HG02943 (cell line): ENCODE results near the gene BRD4.
"Not testable (repeated sequence)": the region's sequence is repeated elsewhere in the genome, so short reads cannot be mapped to it uniquely, and the experiment has no call there.

Source experiments
- ATAC-seq: cut with Tn5 transposase; IDR thresholded peaks from one replicate; pipeline ENCODE4 v1.9.1; 2021; ENCODE audit warnings: mild to moderate bottlenecking, low read depth, moderate library complexity; ENCODE audit not compliant: unreplicated experiment

BRD4 gene

GRCh38 chr19:15363048-15363447, 30.7 kb upstream of the BRD4 start:
- ATAC-seq: not testable (repeated sequence)

GRCh38 chr19:15360015-15360414, 27.7 kb upstream of the BRD4 start:
- ATAC-seq: not testable (repeated sequence)

DNA sequence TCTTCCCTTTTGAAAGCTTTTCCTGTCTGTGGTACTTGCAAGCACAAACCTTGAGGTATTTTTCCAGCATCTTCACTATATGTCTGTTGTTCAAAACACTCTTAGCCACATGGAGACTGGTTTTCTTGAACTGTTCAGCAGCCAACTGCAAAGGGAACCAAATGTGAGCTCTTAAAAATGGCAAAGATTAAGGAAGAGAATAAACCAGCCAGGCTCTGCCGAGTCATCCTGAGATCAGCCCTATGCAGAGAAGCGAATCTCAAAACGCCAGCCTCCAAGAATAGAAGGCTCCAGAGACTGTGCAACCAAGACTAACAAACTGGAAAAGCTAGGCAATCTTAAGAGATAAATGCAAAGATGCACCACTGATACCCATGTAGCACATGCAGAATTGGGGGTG, 26.6 kb upstream of the BRD4 start:
- ATAC-seq: no peak

DNA sequence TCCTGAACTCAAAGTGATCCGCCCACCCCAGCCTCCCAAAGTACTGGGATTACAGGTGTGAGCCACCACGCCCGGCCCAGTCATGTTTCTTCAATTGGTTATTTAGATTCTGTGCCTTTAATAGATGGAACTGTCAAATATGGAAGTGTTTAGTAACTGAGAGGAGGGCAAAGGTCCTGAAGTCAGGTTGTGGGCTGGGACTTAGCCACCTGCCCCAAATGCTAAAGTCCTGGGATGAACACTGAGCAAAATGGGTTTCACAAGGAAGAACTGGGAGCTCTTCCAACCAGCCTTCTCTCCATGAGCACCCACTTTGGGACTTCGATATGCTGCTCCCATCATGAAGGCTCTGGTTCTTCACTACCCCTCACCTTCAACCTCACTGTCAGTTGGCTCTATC, 25.6 kb upstream of the BRD4 start:
- ATAC-seq: no peak

DNA sequence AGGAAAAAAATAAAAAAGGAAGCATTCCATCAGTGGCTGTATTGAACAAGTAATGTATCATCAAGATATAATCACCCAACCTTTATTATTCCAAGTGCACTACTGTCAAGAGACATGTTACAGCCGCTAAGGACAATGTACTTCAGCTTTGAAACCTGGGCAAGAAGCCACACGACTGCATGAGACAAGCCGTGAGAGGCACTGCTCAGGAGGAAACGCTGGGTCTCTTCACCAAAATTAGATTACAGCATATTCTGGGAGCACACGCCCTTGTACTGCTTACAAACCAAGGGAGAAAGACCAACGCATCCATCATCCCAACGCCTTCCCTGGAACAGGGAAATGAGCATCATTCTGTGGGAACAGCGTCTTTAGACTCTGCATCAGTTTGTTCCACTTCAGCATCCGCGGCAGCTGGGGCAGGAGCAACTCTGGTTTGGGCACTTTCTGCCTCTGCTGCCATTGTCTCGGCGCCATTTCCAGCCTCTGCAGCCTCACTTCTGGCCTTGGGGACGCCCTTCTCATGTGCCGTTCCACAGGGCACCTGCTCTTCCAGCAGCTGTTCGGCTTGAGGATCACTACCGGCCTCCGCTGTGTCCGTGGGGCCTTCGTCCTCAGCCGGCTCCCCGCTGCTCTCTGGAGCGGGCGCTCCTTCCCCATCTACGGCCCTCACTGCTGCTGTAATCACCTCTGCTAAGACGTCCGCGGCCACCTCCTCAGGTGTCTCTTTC, 22.4 kb upstream of the BRD4 start:
- no peak for ATAC-seq

DNA sequence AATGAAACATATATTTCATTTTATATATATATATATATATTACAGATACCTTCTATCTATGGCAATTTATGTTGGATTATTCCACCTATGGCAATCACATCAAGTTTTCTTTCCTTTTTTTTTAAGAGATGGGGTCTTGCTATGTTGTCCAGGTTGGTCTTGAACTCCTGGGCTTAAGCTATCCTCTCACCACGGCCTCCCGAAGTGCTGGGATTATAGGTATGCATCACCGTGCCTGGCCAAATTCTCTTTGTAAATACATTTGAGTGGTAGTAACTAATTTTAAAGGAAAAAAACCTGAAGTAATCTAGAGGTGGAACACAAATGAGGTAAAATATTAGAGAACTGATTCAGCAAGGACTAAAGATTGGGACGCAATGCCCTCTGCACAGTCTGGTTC, 21.6 kb upstream of the BRD4 start:
- no peak for ATAC-seq

- ATAC-seq: not testable (repeated sequence)
Measured at GRCh38 chr19:15352535-15352934, 20.2 kb upstream of the BRD4 start.

DNA sequence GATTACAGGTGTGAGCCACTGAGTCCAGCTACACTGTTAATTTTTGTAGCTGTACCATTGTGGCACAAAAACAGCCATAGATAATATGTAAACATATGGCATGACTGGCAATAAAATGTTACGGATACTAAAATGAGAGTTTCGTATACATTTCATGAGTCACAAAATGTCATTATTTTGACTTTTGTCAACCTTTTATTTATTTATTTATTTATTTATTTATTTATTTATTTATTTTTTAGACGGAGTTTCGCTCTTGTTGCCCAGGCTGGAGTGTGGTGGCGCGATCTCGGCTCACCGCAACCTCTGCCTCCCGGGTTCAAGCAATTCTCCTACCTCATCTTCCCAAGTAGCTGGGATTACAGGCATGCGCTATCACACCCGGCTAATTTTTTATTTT, 9.0 kb upstream of the BRD4 start:
- not testable (repeated sequence) for ATAC-seq

- no peak for ATAC-seq
Measured at GRCh38 chr19:15340086-15340485, 7.7 kb upstream of the BRD4 start.

GRCh38 chr19:15337202-15337601, 4.9 kb upstream of the BRD4 start:
- no peak for ATAC-seq

- ATAC-seq: not testable (repeated sequence)
Measured at GRCh38 chr19:15335992-15336391, 3.7 kb upstream of the BRD4 start.

GRCh38 chr19:15331419-15332310, 674 bp downstream of the BRD4 start:
- ATAC-seq: no peak

GRCh38 chr19:15330801-15331418, 1.4 kb downstream of the BRD4 start:
- no peak for ATAC-seq

DNA sequence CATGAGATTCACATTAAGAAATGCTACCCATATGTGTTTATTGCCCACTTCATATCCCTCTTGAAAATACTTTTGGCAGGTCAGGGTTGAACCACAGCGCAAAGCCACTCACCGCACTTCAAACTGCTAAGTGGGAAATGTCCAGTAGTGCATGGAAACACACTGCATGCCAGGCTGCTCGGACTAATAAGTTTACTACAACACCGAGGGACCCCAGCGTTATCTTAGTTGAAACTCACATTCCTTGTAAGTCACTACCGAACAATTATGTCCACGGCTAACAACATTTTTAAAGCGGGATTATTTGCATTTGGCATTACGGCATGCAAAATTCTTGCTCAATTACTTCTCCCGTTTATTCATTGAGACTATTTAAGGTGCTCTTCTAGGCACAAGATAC, 4.0 kb downstream of the BRD4 start:
- no peak for ATAC-seq

GRCh38 chr19:15324791-15325519, 7.4 kb downstream of the BRD4 start:
- ATAC-seq: no peak

GRCh38 chr19:15323496-15324235, 8.7 kb downstream of the BRD4 start:
- ATAC-seq: no peak

GRCh38 chr19:15321739-15322138, 10.6 kb downstream of the BRD4 start:
- no peak for ATAC-seq

DNA sequence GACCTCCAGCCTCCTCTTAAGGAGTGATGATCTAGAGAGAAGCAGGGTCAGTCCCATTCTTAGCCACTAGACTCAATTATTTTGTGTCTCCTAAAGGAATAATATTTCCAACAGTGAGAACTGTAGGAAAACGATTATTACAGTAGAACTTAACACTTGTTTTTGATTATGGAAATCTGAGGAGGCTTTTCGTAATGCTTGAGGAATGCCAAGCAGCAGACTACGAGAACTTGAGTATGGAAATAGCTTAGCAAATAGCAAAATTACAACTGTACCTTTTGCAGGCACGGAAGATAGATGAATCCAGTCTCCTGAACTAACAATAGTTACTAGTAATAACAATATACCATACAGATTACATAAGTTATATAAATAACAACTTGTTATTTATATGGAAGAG, 12.2 kb downstream of the BRD4 start:
- no peak for ATAC-seq

DNA sequence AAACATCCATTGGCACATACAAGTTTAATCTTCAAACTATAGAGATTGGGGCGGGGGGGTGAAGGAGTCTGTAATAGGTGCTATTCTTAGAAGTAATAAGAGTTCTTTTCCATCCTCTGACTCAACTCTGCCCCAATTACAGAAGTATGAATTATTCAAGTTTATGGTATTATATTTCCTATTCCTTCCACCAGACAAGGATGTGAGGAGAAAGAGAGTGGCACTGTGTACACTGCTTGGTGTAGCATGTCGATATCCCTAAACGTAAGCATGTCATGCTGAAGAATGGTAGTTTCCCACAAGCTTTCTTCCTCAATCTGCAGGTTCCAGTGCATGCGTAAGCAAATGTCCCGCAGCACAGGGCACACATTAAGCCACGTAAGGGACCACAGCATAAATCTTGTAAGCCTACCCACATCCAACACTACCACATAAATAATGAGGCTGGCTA, 14.1 kb downstream of the BRD4 start:
- ATAC-seq: no peak
